ENCODE results near the gene ABI1.

The ABI1 gene

GRCh38 chr10:26844396-26844975 is 16.3 kb downstream of the ABI1 start:
- in situ Hi-C loops (cut with HindIII; ENCODE audit: low sequenced_read_pairs): no loop called here
- DNase-seq (ENCODE audit: low read depth, low spot score): no peak
- no peak for TF ChIP-seq CTCF (IDR thresholded peaks at IDR 0.05; ENCODE audit: low read depth, low read length)
- H3K4me3 ChIP-seq (ENCODE audit: low read depth, low read length): no peak overlapping the region

GRCh38 chr10:26843736-26844135 is 17.0 kb downstream of the ABI1 start:
- no peak overlapping the region for H3K4me3 ChIP-seq (ENCODE audit: low read depth, low read length)
- no peak for TF ChIP-seq CTCF (IDR thresholded peaks at IDR 0.05; ENCODE audit: low read depth, low read length)
- in situ Hi-C loops (cut with HindIII; ENCODE audit: low sequenced_read_pairs): no loop called here
- DNase-seq (ENCODE audit: low read depth, low spot score): no peak

- H3K4me3 ChIP-seq (ENCODE audit: low read depth, low read length): no peak overlapping the region
- no peak for DNase-seq (ENCODE audit: low read depth, low spot score)
- no peak for TF ChIP-seq CTCF (IDR thresholded peaks at IDR 0.05; ENCODE audit: low read depth, low read length)
- in situ Hi-C loops (cut with HindIII; ENCODE audit: low sequenced_read_pairs): no loop called here
Measured at GRCh38 chr10:26841733-26842317, 18.9 kb downstream of the ABI1 start.

GRCh38 chr10:26840938-26841732 is 19.6 kb downstream of the ABI1 start:
- no peak overlapping the region for H3K4me3 ChIP-seq (ENCODE audit: low read depth, low read length)
- in situ Hi-C loops (cut with HindIII; ENCODE audit: low sequenced_read_pairs): no loop called here
- DNase-seq (ENCODE audit: low read depth, low spot score): no peak
- no peak for TF ChIP-seq CTCF (IDR thresholded peaks at IDR 0.05; ENCODE audit: low read depth, low read length)

- no peak overlapping the region for H3K4me3 ChIP-seq (ENCODE audit: low read depth, low read length)
- in situ Hi-C loops (cut with HindIII; ENCODE audit: low sequenced_read_pairs): no loop called here
- TF ChIP-seq CTCF (IDR thresholded peaks at IDR 0.05; ENCODE audit: low read depth, low read length): no peak
- peak; percentile 65 for DNase-seq (ENCODE audit: low read depth, low spot score)
Measured at GRCh38 chr10:26839966-26840627, 20.7 kb downstream of the ABI1 start.

GRCh38 chr10:26837139-26837538 is 23.6 kb downstream of the ABI1 start:
- H3K4me3 ChIP-seq (ENCODE audit: low read depth, low read length): no peak overlapping the region
- no peak for TF ChIP-seq CTCF (IDR thresholded peaks at IDR 0.05; ENCODE audit: low read depth, low read length)
- DNase-seq (ENCODE audit: low read depth, low spot score): no peak
- in situ Hi-C loops (cut with HindIII; ENCODE audit: low sequenced_read_pairs): no loop called here

All from astrocyte of the spinal cord (primary cell).